PC-3 (cell line): Measurements from ENCODE around the gene NDUFS2. TPM values are rescaled to one million over a fixed set of nuclear protein-coding genes. Genes with fewer than 3 reads are reported as not detected.

Experiments
- ATAC-seq: fragments of 200-7000 bp; cut with Tn5 transposase; 2 replicates; pipeline ENCODE4 v1.9.1; 2020; ENCODE audit warnings: mild to moderate bottlenecking, moderate library complexity
- BruUV-seq: library from RNA; stranded (reverse); fragments of 400-500 nt; replicated peaks from 2 replicates; lab custom pipeline; 2021; lab: Mats Ljungman, UMichigan
- CTCF ChIA-PET: fragments of 300-600 bp; sonication (Branson Sonifier 250); formaldehyde crosslinking; loops from one replicate; lab custom pipeline; 2022; ENCODE audit warnings: antibody characterized with exemption; lab: Charles Lee
- POLR2A ChIA-PET: fragments of 300-600 bp; sonication (Branson Sonifier 250); formaldehyde crosslinking; loops from one replicate; lab custom pipeline; 2022; ENCODE audit warnings: antibody characterized with exemption; ENCODE audit not compliant: unreplicated experiment; lab: Charles Lee
- DNase-seq: peaks from one replicate; pipeline ENCODE4 v3.0.0-alpha.2; 2015
- H2AFZ ChIP-seq: fragments of 300-600 bp; sonication (generic); 2 replicates; pipeline ENCODE4 v1.6.0; 2016; ENCODE audit warnings: antibody characterized with exemption, low read length
- H3F3A ChIP-seq: fragments of 300-600 bp; sonication (generic); one replicate; pipeline ENCODE4 v1.6.0; 2017; ENCODE audit warnings: antibody characterized with exemption, low read length, control low read depth, mild to moderate bottlenecking; ENCODE audit not compliant: unreplicated experiment
- H3K27ac ChIP-seq: fragments of 300-600 bp; sonication (generic); 2 replicates; pipeline ENCODE4 v1.5.1; 2016; ENCODE audit warnings: mild to moderate bottlenecking, low read length
- H3K27me3 ChIP-seq: fragments of 300-600 bp; sonication (generic); 2 replicates; pipeline ENCODE4 v1.6.1; 2016; ENCODE audit warnings: low read length, mixed read lengths
- H3K36me3 ChIP-seq: fragments of 300-600 bp; sonication (generic); 2 replicates; pipeline ENCODE4 v1.6.1; 2016; ENCODE audit warnings: low read depth, mixed run types, low read length, mixed read lengths
- H3K4me1 ChIP-seq: fragments of 300-600 bp; sonication (generic); 2 replicates; pipeline ENCODE4 v1.5.1; 2016; ENCODE audit warnings: low read length; ENCODE audit not compliant: insufficient read depth
- H3K4me2 ChIP-seq: fragments of 300-600 bp; sonication (generic); 2 replicates; pipeline ENCODE4 v1.6.0; 2016; ENCODE audit warnings: low read length
- H3K4me3 ChIP-seq: fragments of 300-600 bp; sonication (generic); 2 replicates; pipeline ENCODE4 v1.5.1; 2016; ENCODE audit warnings: mild to moderate bottlenecking, low read length, mixed read lengths
- H3K79me2 ChIP-seq: fragments of 300-600 bp; sonication (generic); 2 replicates; pipeline ENCODE4 v1.6.1; 2017; ENCODE audit warnings: low read length, mixed read lengths
- H3K9ac ChIP-seq: fragments of 300-600 bp; sonication (generic); 2 replicates; pipeline ENCODE4 v1.6.0; 2016; ENCODE audit warnings: mild to moderate bottlenecking, low read length
- H3K9me2 ChIP-seq: fragments of 300-600 bp; sonication (generic); replicated peaks from 2 replicates; pipeline ENCODE4 v1.6.1; 2016; ENCODE audit warnings: mixed run types, low read length, mixed read lengths
- H3K9me3 ChIP-seq: fragments of 300-600 bp; sonication (generic); 2 replicates; pipeline ENCODE4 v1.6.1; 2016; ENCODE audit warnings: low read length, mixed read lengths
- H4K20me1 ChIP-seq: fragments of 300-600 bp; sonication (generic); 2 replicates; pipeline ENCODE4 v1.6.1; 2016; ENCODE audit warnings: low read length, mixed read lengths
- EZH2 ChIP-seq: fragments of 300-600 bp; sonication (generic); IDR thresholded peaks from one replicate; pipeline ENCODE4 v1.6.1; 2017; ENCODE audit warnings: antibody characterized with exemption, mild to moderate bottlenecking, low read length; ENCODE audit not compliant: unreplicated experiment
- EZH2phosphoT487 ChIP-seq: fragments of 300-600 bp; sonication (generic); IDR thresholded peaks from 2 replicates; pipeline ENCODE4 v1.6.1; 2018; ENCODE audit warnings: mild to moderate bottlenecking, antibody characterized with exemption, low read length, borderline replicate concordance
- intact Hi-C: fragments of 100-400 bp; cut with micrococcal nuclease; formaldehyde crosslinking; loops from 2 replicates; pipeline ENCODE4 v1.9.0; 2023
- total RNA-seq: library from RNA; depleted of rRNA; stranded (reverse); fragments of >200 nt; gene quantifications from 2 replicates; pipeline ENCODE4 v1.2.3, GENCODE V29; 2014
- TF ChIP-seq, protein P1 (sequence below): fragments of 300-600 bp; sonication (generic); conservative IDR thresholded peaks from 2 replicates; pipeline ENCODE4 v1.5.1; 2017; ENCODE audit warnings: antibody characterized with exemption, low read depth, mild to moderate bottlenecking, low read length

NDUFS2 gene
- total RNA-seq, 1 experiment from 2014 or later, result 168 TPM

DNA sequence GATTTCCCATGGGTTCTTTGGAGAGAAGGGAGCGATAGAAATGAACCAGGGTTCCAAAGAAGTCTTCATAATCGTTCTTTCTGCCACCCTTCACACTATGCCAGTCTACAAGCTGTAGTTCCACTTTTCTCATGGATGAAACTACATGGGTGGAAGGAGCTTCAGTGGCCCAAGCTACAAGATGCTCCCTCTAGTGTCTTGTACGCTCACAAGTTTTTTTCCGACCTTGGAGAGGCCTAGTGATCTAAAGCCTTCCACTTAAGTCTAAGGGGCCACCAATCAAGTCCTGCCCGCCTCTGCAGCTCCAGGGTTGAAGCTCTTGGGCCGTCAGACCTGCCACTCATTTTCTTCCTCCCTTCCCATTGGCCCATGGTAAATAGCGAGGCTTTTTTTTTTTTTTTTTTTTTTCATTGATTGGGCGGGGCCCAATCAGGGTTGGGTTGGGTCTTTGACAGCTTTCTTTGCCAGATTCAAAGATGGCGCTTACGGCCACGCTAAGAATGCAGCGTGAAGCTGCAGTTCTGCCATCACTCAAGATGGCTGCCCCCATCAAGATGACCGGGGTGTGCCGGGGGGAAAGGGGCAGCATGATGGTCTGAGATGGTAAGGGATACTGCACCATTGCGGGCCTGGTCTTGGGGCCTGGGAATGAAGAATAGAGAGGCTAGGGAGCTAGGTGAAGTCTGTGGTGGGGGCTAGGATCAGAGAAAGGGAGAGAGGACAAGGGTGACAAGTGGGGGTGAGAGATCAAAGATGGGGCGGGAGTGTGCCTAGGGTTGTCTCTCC lies 23.6 kb downstream of the NDUFS2 start, which contains the start of gene TOMM40L:
TSS of gene TOMM40L (plus strand) at position 527 of the 786 bp plus-strand sequence. CDS start 430 bp downstream, outside the sequence.
- Histone ChIP-seq H3K9me3 (no peaks in the 10 kb centered on the region), H3K4me1 (peaks cover 26% of the 10 kb centered on the region), H2AFZ (peak within 1 kb of the TSS; percentile 85), H3K27ac (peak within 1 kb of the TSS; percentile 33), H3K79me2 (peaks cover 16% of the 10 kb centered on the region), H3K36me3 (peaks cover 22% of the 10 kb centered on the region), H4K20me1 (no peaks in the 10 kb centered on the region), H3K4me3 (peak within 1 kb of the TSS; percentile 79), H3F3A (no peaks in the 10 kb centered on the region), H3K9ac (peak within 1 kb of the TSS; percentile 80), H3K4me2 (peak within 1 kb of the TSS; percentile 82), H3K9me2 (no peaks in the 10 kb centered on the region), H3K27me3 (no peaks in the 10 kb centered on the region)
- ChIA-PET CTCF (interaction anchor here (0.6 to 3.0 kb wide), 23 partner anchors 8 to 1276 kb away, joined by 3 to 39 read pairs (median 6); partner anchors contain the start of genes NDUFS2, PPOX and SDHC), POLR2A (interaction anchor here (0.5 to 1.0 kb wide), 8 partner anchors 56 to 1032 kb away, joined by 3 to 7 read pairs (median 5); no protein-coding TSS in a partner anchor)
- BruUV-seq, result no TSS peak
- peak; percentile 89 for ATAC-seq
- TF ChIP-seq EZH2 (no peak), EZH2phosphoT487 (no peak)
- TF ChIP-seq, protein P1, sequence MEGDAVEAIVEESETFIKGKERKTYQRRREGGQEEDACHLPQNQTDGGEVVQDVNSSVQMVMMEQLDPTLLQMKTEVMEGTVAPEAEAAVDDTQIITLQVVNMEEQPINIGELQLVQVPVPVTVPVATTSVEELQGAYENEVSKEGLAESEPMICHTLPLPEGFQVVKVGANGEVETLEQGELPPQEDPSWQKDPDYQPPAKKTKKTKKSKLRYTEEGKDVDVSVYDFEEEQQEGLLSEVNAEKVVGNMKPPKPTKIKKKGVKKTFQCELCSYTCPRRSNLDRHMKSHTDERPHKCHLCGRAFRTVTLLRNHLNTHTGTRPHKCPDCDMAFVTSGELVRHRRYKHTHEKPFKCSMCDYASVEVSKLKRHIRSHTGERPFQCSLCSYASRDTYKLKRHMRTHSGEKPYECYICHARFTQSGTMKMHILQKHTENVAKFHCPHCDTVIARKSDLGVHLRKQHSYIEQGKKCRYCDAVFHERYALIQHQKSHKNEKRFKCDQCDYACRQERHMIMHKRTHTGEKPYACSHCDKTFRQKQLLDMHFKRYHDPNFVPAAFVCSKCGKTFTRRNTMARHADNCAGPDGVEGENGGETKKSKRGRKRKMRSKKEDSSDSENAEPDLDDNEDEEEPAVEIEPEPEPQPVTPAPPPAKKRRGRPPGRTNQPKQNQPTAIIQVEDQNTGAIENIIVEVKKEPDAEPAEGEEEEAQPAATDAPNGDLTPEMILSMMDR, result peak; percentile 75
- intact Hi-C loops, result loop anchor here (1.0 to 2.0 kb wide), 4 partner anchors 15 to 89 kb away; partner anchors contain the start of genes NDUFS2 and SDHC
- peak; percentile 100 for DNase-seq

DNA sequence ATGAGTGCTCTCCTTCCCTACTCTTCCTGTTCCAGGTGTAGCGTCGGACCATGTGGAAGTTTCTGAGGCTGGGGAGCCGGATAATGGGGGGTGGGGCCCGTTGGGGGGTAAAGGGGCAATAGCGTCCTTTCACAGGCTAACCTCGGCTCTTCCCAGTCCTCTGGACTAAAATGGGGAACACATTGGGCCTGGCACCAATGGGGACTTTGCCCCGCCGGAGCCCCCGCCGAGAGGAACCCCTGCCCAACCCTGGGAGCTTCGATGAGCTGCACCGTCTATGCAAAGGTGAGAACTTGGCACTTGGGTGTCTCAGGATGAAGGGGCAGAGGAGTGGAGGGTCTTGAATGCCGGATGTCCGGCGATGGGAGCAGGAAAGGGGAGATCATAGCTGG lies 24.1 kb downstream of the NDUFS2 start:
- BruUV-seq, result TSS peak; percentile 34

More for the DNA sequence above, 24.1 kb downstream of the NDUFS2 start:
- H3K9ac ChIP-seq, result peak overlapping the region; percentile 80
- ChIA-PET POLR2A (interaction anchor here (0.6 to 0.9 kb wide), 3 partner anchors 64 to 1033 kb away, joined by 3 to 7 read pairs (median 7); no protein-coding TSS in a partner anchor), CTCF (interaction anchor here (0.6 to 3.0 kb wide), 13 partner anchors 18 to 1276 kb away, joined by 3 to 39 read pairs (median 8); partner anchors contain the start of genes NDUFS2 and PPOX)
- no peak for ATAC-seq
- peaks cover 26% of the 10 kb centered on the region for H3K4me1 ChIP-seq
- peak; percentile 9 for DNase-seq
- no peaks in the 10 kb centered on the region for H3K27me3 ChIP-seq
- peaks cover 22% of the 10 kb centered on the region for H3K36me3 ChIP-seq
- no peaks in the 10 kb centered on the region for H3K9me2 ChIP-seq
- H3K4me2 ChIP-seq, result peak overlapping the region; percentile 82
- TF ChIP-seq, protein P1, result no peak
- TF ChIP-seq EZH2, result no peak
- TF ChIP-seq EZH2phosphoT487, result no peak
- peak overlapping the region; percentile 79 for H3K4me3 ChIP-seq
- H2AFZ ChIP-seq, result peak overlapping the region; percentile 85
- peaks cover 16% of the 10 kb centered on the region for H3K79me2 ChIP-seq
- H3F3A ChIP-seq, result no peaks in the 10 kb centered on the region
- H3K9me3 ChIP-seq, result no peaks in the 10 kb centered on the region
- H3K27ac ChIP-seq, result peak overlapping the region; percentile 33
- H4K20me1 ChIP-seq, result no peaks in the 10 kb centered on the region
- intact Hi-C loops, result loop anchor here (2.0 kb wide), 1 partner anchor 88 kb away; the partner anchor contains the start of gene SDHC
